ENCODE results near the gene SHANK3.

Gene SHANK3

GRCh38 chr22:50711446-50712340 is 39.1 kb downstream of the SHANK3 start:
- Histone ChIP-seq H3K27ac (ENCODE audit: extremely low read depth, low read depth, low read length) (no peak overlapping the region), H3K9me3 (ENCODE audit: control insufficient read depth, insufficient read depth, low read depth, low read length) (no peaks in the 10 kb centered on the region), H3K36me3 (ENCODE audit: control insufficient read depth in 2 of 2, insufficient read depth in 1 of 2, low read length in 2 of 2) (peaks cover 0 to 30% of the 10 kb centered on the region in 2 experiments; a peak in 2 of 3 replicates), H3K4me3 (ENCODE audit: low read depth, low read length) (no peak overlapping the region), H3K4me1 (ENCODE audit: control insufficient read depth, insufficient read depth, low read length) (no peaks in the 10 kb centered on the region)
- POLR2A ChIA-PET = no interaction called here
- CTCF ChIA-PET = interaction anchor here (0.8 kb wide), 1 partner anchor 45 kb away, joined by 3 read pairs; no protein-coding TSS in a partner anchor
- no peak for TF ChIP-seq ZBTB10 (tag by site-specific recombination; IDR thresholded peaks at IDR 0.05)
- TF ChIP-seq ZNF610 (tag by site-specific recombination; IDR thresholded peaks at IDR 0.05; ENCODE audit: borderline replicate concordance) = no peak
- TF ChIP-seq ZNF157 (tag by site-specific recombination; IDR thresholded peaks at IDR 0.05) = no peak
- no peak for TF ChIP-seq SP7 (tag by site-specific recombination; IDR thresholded peaks at IDR 0.05)

- H3K4me1 ChIP-seq (ENCODE audit: control insufficient read depth, insufficient read depth, low read length) = no peaks in the 10 kb centered on the region
- ChIA-PET POLR2A (no interaction called here), CTCF (interaction anchor here (0.8 kb wide), 1 partner anchor 46 kb away, joined by 3 read pairs; no protein-coding TSS in a partner anchor)
- peaks cover 0 to 32% of the 10 kb centered on the region in 2 experiments; a peak in 2 of 3 replicates for H3K36me3 ChIP-seq (ENCODE audit: control insufficient read depth in 2 of 2, insufficient read depth in 1 of 2, low read length in 2 of 2)
- no peak overlapping the region for H3K4me3 ChIP-seq (ENCODE audit: low read depth, low read length)
- no peaks in the 10 kb centered on the region for H3K9me3 ChIP-seq (ENCODE audit: control insufficient read depth, insufficient read depth, low read depth, low read length)
- H3K27ac ChIP-seq (ENCODE audit: extremely low read depth, low read depth, low read length) = no peak overlapping the region
- TF ChIP-seq ZNF585B (tag by site-specific recombination; IDR thresholded peaks at IDR 0.05) = no peak
- TF ChIP-seq SP7 (tag by site-specific recombination; IDR thresholded peaks at IDR 0.05) = no peak
- TF ChIP-seq, protein P1, sequence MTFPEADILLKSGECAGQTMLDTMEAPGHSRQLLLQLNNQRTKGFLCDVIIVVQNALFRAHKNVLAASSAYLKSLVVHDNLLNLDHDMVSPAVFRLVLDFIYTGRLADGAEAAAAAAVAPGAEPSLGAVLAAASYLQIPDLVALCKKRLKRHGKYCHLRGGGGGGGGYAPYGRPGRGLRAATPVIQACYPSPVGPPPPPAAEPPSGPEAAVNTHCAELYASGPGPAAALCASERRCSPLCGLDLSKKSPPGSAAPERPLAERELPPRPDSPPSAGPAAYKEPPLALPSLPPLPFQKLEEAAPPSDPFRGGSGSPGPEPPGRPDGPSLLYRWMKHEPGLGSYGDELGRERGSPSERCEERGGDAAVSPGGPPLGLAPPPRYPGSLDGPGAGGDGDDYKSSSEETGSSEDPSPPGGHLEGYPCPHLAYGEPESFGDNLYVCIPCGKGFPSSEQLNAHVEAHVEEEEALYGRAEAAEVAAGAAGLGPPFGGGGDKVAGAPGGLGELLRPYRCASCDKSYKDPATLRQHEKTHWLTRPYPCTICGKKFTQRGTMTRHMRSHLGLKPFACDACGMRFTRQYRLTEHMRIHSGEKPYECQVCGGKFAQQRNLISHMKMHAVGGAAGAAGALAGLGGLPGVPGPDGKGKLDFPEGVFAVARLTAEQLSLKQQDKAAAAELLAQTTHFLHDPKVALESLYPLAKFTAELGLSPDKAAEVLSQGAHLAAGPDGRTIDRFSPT (tag by site-specific recombination; IDR thresholded peaks at IDR 0.05) = no peak
- TF ChIP-seq, protein P2, sequence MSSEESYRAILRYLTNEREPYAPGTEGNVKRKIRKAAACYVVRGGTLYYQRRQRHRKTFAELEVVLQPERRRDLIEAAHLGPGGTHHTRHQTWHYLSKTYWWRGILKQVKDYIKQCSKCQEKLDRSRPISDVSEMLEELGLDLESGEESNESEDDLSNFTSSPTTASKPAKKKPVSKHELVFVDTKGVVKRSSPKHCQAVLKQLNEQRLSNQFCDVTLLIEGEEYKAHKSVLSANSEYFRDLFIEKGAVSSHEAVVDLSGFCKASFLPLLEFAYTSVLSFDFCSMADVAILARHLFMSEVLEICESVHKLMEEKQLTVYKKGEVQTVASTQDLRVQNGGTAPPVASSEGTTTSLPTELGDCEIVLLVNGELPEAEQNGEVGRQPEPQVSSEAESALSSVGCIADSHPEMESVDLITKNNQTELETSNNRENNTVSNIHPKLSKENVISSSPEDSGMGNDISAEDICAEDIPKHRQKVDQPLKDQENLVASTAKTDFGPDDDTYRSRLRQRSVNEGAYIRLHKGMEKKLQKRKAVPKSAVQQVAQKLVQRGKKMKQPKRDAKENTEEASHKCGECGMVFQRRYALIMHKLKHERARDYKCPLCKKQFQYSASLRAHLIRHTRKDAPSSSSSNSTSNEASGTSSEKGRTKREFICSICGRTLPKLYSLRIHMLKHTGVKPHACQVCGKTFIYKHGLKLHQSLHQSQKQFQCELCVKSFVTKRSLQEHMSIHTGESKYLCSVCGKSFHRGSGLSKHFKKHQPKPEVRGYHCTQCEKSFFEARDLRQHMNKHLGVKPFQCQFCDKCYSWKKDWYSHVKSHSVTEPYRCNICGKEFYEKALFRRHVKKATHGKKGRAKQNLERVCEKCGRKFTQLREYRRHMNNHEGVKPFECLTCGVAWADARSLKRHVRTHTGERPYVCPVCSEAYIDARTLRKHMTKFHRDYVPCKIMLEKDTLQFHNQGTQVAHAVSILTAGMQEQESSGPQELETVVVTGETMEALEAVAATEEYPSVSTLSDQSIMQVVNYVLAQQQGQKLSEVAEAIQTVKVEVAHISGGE (tag by site-specific recombination; conservative IDR thresholded peaks at IDR 0.05; ENCODE audit: low read depth) = no peak
- TF ChIP-seq, protein P3, sequence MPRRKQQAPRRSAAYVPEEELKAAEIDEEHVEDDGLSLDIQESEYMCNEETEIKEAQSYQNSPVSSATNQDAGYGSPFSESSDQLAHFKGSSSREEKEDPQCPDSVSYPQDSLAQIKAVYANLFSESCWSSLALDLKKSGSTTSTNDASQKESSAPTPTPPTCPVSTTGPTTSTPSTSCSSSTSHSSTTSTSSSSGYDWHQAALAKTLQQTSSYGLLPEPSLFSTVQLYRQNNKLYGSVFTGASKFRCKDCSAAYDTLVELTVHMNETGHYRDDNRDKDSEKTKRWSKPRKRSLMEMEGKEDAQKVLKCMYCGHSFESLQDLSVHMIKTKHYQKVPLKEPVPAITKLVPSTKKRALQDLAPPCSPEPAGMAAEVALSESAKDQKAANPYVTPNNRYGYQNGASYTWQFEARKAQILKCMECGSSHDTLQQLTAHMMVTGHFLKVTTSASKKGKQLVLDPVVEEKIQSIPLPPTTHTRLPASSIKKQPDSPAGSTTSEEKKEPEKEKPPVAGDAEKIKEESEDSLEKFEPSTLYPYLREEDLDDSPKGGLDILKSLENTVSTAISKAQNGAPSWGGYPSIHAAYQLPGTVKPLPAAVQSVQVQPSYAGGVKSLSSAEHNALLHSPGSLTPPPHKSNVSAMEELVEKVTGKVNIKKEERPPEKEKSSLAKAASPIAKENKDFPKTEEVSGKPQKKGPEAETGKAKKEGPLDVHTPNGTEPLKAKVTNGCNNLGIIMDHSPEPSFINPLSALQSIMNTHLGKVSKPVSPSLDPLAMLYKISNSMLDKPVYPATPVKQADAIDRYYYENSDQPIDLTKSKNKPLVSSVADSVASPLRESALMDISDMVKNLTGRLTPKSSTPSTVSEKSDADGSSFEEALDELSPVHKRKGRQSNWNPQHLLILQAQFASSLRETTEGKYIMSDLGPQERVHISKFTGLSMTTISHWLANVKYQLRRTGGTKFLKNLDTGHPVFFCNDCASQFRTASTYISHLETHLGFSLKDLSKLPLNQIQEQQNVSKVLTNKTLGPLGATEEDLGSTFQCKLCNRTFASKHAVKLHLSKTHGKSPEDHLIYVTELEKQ (tag by site-specific recombination; IDR thresholded peaks at IDR 0.05; ENCODE audit: borderline replicate concordance) = no peak
- TF ChIP-seq GLI4 (tag by site-specific recombination; IDR thresholded peaks at IDR 0.05) = no peak
- no peak for TF ChIP-seq ZNF10 (tag by site-specific recombination; IDR thresholded peaks at IDR 0.05)
- no peak for TF ChIP-seq MEIS1 (CRISPR knock-in tag; IDR thresholded peaks at IDR 0.05; ENCODE audit: borderline replicate concordance)
- TF ChIP-seq ZNF621 (tag by site-specific recombination; IDR thresholded peaks at IDR 0.05) = no peak
- no peak for TF ChIP-seq ZNF239 (tag by site-specific recombination; IDR thresholded peaks at IDR 0.05)
- TF ChIP-seq ZFP69B (tag by site-specific recombination; IDR thresholded peaks at IDR 0.05) = no peak
- TF ChIP-seq KLF1 (tag by site-specific recombination; IDR thresholded peaks at IDR 0.05) = no peak
- TF ChIP-seq ZNF501 (tag by site-specific recombination; IDR thresholded peaks at IDR 0.05) = no peak
- no peak for TF ChIP-seq ZNF155 (tag by site-specific recombination; IDR thresholded peaks at IDR 0.05)
- TF ChIP-seq, protein P4, sequence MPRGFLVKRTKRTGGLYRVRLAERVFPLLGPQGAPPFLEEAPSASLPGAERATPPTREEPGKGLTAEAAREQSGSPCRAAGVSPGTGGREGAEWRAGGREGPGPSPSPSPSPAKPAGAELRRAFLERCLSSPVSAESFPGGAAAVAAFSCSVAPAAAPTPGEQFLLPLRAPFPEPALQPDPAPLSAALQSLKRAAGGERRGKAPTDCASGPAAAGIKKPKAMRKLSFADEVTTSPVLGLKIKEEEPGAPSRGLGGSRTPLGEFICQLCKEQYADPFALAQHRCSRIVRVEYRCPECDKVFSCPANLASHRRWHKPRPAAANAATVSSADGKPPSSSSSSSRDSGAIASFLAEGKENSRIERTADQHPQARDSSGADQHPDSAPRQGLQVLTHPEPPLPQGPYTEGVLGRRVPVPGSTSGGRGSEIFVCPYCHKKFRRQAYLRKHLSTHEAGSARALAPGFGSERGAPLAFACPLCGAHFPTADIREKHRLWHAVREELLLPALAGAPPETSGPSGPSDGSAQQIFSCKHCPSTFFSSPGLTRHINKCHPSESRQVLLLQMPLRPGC (tag by site-specific recombination; IDR thresholded peaks at IDR 0.05) = no peak
- no peak for TF ChIP-seq ZNF324 (tag by site-specific recombination; IDR thresholded peaks at IDR 0.05)
These were observed 39.9 kb downstream of the SHANK3 start for GRCh38 chr22:50712341-50713007.
